ENCODE results near the gene CELF2.

DNA sequence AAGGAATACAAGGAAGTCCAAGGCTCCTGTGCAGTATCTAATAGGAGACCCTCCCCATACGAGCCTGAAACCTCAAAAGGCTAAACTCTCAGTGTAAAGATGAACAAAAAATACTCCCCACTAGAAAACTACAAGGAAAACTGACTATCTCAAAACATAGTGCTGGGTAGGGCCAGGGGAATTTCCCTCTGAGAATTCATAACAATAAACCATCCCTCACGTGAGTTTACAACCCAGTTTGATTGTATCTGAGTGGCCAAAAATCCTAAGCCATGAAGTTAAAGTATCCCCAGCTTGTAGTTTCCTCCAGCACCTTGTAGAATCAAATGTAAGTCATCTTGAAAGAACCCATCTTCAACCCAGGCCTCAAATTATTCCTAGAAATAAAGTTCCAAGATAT is 293.4 kb downstream of the CELF2 start:
- TF ChIP-seq, protein P1, sequence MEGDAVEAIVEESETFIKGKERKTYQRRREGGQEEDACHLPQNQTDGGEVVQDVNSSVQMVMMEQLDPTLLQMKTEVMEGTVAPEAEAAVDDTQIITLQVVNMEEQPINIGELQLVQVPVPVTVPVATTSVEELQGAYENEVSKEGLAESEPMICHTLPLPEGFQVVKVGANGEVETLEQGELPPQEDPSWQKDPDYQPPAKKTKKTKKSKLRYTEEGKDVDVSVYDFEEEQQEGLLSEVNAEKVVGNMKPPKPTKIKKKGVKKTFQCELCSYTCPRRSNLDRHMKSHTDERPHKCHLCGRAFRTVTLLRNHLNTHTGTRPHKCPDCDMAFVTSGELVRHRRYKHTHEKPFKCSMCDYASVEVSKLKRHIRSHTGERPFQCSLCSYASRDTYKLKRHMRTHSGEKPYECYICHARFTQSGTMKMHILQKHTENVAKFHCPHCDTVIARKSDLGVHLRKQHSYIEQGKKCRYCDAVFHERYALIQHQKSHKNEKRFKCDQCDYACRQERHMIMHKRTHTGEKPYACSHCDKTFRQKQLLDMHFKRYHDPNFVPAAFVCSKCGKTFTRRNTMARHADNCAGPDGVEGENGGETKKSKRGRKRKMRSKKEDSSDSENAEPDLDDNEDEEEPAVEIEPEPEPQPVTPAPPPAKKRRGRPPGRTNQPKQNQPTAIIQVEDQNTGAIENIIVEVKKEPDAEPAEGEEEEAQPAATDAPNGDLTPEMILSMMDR (IDR thresholded peaks at IDR 0.05; ENCODE audit: low read depth, low read length): no peak
- TF ChIP-seq POLR2A (IDR thresholded peaks at IDR 0.05; ENCODE audit: extremely low read depth, insufficient read length): no peak
- TF ChIP-seq, protein P2, sequence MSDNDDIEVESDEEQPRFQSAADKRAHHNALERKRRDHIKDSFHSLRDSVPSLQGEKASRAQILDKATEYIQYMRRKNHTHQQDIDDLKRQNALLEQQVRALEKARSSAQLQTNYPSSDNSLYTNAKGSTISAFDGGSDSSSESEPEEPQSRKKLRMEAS (IDR thresholded peaks at IDR 0.05; ENCODE audit: low read depth, low read length): no peak

Measured in NB4 (cell line).